Measurements from ENCODE around the gene ELMO1. TPM values are rescaled to one million over a fixed set of nuclear protein-coding genes. Genes with fewer than 3 reads are reported as not detected.
A peak's percentile ranks its signal among the peaks of the same experiment; 100 is the strongest.

ELMO1 gene
- total RNA-seq, 1 donor from 2014 or later, result 59.9 TPM

DNA sequence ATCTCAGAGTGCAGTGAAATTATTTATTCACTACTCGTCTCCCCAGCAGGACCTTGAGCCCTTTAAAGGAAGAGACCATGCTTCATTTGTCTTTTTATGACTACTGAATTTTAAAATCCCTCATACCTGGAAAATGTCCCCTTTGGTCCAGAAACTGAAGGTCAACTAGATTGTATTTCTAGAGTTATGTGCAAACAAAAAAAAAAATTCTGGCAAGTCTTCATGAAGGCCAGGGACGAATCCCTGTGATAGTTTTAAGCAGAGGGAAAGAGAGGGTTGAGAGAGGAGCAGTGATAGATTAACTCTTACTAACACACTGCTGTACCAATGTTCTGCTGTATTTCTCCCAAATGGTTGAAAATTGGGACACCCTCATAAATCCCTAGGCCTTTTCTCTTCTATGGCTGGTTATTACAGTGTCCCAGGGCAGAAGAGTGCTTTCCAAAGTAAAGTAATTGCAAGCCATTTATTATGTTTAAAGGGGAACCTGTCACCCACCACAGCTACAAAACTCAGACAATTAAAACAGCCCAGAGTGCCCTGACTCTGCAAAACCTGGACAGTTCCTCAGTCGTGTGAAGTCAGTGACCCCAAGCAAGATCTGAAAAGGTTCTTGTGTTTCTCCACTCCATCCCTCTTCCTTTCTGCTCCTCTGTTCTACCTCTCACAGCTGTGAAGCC, 541.6 kb downstream of the ELMO1 start:
- DNase-seq, result no peak

DNA sequence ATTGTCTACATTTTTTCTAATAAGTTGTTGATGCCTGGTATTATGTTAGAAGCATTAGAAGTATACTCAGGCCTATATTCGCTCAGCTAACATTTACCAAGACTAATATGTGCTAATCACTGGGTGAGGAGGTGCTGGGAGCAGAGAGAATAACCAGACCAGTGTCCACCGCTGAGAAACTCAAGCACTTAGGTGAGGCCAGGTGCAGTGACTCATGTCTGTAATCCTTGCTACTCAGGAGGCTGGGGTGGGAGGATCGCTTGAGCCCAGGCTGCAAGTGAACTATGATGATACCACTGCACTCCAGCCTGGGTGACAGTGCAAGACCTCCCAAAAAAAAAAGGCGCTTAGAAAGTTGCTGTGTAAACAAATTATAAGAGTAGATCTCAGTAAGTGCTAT, 542.2 kb downstream of the ELMO1 start:
- DNase-seq, result no peak

DNA sequence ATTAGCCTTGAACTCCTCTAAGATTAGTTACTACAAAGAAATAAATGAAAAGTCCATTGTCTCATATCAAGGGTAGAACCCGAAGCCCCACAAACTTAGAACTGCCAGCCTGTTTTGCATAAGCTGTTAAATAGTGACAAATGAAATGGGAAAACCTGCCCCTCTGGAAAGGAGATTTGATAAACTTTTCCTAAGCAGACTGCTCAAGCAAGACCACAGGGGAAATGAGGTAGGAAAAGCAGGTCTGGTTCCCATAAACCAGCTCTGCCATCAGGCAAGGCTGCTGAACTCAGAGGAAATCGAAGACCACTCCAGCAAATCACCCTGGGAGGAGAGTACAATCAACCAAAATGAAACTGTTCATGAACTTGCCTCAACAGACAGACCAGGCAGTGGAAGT, 542.8 kb downstream of the ELMO1 start:
- DNase-seq, result no peak

DNA sequence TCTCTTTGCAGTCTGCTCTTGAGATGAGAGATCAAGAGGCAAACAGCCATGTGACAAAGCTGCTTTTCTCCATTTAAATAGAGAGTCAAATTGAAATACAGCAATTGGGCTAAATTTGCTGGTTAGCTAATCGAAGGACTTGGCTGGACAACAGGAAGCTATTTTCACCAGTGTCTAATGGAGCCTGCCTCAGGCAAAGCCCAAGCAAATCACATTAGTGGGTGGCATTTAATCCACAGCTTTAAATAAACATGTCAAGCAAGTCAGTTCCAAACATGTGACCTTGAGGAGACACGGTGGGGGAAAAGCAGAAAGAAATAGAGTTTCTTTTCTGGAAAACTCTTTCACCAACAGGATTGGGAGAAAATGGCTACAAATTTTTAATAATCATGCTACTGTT, 543.9 kb downstream of the ELMO1 start:
- DNase-seq, result peak; percentile 27

DNA sequence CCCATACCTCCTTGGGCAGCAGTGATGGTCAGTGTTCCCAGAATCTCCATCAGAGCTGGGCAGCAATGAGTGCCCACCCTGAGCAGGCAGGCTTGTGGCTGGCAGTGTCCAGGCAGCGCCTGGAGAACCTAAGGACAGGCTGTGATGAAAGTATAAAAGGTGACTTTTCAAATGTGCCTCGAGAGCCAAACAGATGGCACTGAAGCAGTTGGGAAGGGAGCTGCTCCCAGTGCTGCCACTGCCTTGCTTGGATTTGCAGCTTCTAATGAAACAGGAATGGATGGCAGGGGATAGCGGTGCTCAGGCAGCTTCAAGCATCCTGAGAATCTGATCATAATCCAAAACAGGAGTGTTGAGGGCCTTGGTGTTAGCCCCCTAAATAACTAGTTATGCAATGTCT, 544.6 kb downstream of the ELMO1 start:
- no peak for DNase-seq

DNA sequence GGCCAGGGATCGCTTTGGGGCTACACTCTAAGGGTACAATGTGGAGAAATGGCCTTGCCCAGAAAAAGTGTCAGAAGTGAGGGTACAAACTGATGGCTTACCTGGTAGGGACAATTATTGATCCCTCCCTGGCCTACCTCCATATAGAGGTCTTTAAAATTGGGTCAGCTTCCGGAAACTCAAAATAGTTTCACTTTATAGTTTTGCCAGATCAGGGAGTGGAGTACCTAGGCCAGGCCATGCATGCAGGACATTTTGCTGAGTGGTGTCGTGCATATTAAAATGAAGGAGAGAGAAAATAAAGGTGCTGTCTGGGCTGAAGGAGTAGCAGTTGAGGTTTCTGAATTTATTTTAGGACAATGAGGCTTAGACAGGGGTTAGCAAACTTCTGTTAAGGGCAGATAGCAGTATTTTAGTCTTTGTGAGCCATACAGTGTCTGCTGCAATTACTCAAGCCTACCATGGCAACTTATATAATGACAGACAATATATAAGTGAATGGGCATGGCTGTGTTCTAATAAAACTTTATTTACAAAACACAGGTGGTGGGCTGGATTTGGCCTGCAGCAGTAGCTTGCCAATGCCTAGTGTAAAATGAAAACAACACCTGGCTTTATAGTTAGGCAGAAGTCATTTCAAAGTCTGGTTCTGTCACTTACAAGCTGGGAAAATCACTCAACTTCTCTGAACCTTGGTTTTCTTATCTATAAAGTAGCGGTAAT, 547.5 kb downstream of the ELMO1 start:
- DNase-seq, result no peak

DNA sequence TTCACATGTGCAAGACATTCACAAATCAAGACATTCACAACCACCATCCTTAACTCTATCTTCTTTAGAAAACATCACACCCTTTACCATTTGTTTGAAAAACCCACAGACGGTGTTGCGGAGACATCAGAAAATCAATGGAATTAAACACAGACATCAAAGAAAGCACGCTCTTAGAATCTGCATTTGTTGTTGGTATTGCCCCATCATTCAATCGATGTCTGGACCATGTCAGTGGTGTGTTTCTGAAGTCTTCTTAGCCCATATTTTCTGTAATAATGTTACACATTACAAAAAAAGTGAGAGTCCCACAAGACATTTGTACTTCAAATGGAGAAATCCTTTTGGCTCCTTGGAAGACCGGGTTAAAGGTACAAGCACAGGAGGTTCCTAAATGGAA, 550.5 kb downstream of the ELMO1 start:
- no peak for DNase-seq

DNA sequence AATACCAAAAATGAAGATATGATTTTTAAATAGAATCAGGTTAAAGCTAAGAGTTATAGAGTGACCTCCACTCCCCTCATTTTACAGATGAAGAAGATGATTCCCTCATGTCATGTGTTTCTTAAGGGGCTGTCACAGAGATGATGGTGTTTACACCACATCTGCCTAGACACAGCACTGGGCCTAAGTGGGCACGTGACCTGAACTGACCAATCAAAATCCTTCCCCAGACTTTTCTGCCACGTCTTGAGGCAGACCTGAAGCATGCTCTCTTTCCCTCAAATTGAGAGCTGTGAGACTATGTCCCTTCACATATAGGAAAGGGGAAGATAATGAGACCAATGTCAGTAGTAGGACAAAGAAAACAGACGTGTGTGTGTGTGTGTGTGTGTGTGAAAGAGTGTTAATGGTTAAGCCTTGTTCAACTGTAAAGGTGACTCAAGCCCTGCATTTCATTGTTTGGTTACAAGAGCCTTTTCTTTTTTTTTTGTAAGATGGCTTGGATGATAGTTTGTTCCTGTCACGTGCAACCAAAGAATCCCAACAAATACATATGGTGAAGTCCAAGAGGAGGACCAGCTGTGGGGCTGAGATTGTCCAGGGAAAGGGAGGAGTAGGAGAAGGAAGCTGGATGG, 551.6 kb downstream of the ELMO1 start:
- no peak for DNase-seq

DNA sequence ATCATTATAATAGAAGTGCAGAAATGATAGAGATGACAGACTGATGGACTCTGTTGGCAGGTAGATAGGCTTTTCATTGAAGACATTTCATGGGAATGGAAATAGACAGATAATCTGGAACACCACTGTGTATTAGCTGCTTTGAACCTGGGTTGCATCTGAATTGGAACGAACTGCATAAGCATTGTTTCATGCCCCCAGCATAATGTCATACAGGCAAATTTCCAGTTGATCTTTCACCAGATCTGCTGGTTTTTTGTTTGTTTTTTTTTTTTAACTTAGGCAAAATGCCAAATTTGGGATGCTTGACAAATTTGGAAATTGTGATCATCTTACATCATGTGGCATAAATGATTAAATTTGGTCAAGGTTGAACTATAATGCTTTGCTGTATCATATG, 552.2 kb downstream of the ELMO1 start:
- no peak for DNase-seq

DNA sequence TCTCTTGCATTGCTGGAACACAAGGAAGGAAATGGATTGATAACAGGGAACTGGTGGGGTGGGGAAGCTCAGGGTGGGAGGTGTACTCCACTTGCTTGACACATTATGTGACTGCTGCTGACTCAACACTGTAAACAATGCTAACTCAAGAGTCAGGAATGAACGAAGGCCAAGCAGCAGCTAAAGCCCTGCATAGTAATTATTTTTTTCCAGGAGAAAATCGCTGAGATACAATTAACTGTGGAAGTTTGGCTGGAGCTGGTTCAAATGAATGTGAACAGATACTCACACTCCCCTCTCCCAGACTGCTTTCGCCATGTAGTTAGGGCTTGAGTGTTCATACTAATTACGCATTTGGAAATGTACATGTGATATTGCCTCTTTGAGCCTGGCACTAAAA, 553.5 kb downstream of the ELMO1 start:
- DNase-seq, result no peak

DNA sequence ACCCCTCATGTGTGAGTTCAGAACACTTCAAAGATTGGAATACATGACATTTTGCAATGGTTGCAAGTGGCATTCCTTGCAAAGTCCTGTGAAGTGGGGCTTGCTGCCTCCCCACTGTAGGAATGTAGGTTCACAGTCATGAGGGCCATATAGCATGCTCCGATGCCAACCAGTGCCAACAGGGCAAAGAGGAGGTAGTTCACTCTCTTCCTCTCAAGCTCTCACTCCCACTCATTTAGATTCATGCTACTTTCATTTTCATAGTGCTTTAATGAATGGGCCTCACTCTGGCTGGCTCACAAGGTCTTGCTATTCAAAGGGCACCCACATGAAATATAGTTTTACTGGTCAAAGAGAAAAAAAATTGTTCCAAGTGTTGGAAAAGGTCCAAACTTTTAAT, 554.5 kb downstream of the ELMO1 start:
- no peak for DNase-seq

DNA sequence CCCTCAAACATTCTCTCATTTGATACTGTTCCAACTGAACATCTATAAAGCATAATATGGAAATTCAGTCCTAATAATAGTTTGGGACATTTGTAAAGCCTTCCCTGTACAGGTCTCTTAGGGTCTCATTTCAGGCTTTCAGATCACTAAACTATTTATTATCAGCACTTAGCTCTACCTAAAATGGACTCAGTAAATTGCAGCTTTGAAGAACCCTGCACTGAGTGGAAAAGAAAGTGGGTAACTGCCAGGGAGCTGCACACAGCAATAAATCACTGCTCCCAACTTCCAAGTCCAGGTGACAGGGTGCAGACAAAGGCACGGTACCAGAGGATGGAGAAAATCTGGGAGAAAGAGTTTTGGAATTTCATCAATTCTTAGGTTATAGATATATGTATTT, 559.5 kb downstream of the ELMO1 start:
- no peak for DNase-seq

DNA sequence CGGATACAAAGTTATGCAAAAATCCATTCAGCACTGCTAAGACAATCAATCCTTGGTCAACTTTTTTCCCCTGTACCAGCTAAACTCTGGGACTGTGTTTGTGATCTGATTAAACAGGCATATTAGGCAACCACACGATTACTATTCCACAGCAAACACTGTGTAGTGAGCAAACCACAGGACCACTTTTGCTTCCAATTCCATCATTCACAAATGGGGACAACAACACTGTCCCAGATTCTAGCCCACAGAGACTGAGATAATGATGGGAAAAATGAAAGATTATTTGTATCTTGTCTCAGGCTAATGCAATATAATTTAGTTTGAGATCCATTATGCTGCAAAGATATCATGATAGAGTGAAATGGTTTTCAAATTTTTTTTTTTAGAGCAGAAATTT, 560.7 kb downstream of the ELMO1 start:
- DNase-seq, result no peak

DNA sequence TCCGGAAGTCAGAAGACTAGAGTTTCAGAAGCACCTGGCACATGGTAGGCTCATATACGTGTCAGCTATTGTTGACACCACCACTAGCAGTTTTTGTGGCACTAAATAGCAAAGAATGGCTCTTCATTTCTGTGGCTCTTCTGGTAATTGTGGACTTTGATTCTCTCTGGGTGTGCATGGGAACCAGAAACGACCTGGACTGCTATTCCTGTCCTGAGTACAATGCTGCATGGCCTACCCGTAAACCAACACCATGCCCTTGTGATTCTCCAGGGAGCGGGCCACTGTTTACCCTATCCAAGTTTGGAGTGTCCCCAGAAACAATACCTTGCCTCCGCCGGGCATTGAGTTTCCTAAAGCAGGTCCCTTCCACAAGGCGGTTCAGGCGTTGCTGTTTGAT, 561.4 kb downstream of the ELMO1 start:
- no peak for DNase-seq

DNA sequence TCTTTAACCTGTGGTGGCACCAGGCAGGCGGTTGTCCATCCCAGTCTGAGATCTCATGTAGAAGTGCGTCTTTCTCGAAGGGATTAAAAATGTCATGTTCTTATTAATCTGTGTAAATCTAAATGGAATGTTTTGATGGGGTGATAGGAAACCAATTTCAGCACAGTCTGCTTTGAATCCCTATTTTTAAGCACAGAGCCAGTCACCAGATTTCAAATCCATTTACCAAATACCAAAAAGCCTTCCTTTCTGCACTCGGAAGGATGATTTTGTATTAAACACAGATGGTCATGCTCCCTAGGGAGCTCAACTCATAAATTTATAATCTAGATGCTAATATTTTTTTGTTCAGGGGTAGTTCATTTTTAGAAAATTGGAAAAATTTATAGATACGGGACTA, 563.8 kb downstream of the ELMO1 start:
- no peak for DNase-seq

DNA sequence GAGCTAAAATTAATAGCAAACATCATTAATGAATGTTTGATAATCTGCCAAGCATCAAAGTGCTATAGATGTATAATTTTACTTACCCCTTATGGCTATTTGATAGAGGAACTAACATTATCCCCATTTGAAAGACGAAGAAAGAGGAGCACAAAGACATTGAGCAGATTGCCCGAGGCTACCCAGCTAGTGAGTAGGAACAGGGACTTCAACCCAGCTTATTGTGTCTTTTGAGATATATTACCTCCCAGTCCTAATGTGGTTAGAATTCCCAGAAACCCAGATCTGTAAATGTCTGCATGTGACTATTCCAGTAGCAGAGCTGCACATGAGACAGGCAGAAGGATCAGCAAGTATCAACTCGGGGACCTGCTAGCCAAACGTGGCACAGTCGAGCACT, 564.3 kb downstream of the ELMO1 start:
- no peak for DNase-seq

DNA sequence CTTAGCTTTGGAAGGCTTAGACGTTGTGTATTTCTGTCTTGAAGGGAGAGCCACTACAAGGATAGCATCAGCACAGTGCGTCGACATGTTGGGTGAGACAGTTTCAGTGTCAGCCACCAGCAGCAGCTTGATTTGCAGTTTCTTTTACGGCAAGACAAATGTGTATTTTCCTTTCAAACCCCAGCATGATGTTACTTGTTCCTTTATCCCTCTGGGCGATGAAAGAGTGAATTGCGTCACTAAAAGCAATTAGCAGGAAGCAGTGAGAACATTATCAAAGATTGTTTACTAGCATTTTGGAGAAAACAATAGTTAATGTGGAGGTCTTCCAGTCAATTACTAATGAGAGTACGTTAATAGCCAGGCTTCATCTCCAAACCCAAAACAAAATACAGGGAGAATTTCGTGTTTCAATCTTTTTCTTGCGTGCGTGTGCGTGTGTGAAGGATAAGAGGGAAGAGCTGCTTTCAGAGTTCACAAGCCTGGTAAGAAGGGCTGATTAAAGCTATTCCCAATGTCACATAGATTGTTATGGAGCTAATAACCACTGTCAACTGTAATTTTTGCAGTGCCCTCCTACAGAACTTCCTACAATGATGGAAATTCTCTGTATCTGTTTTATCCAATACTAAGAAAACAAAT, 567.3 kb downstream of the ELMO1 start:
- peak; percentile 40 for DNase-seq

DNA sequence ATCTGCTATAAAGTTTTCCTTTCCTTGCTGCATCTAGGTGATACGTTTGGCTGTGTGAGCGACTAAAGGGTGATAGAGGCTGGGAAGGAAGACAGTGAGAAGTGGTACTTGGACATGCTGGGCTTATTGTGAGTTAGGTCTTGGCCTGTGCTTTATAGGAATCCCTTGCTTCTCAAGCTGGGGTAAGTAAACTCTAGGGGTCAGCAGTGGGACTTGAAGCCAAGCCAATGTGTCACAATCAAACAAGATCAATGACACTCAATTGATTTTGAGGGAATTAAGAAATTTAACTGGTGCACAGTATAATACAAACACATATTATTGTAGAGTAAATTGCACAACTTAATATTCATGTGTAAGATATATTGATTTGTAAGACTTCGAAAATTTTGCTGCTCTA, 568.6 kb downstream of the ELMO1 start:
- DNase-seq, result no peak

DNA sequence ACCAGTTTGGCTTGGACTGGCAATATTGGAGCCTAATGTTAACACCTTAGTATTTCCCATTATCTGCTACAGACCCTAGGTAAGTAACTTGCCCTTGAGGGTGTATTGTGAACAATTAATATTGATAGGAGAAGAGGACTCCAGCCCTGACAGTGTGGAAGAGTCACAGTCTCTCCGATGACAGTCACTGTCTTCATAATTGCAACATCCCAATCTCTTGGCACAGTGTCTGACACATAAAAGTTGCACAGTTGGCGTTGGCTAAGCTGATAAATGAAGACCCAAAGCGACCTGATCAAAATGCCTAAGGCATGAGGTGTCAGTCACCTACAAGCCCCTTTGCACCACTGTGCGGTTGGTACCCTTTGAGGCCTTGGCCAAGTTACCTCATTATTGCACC, 569.6 kb downstream of the ELMO1 start:
- no peak for DNase-seq

DNA sequence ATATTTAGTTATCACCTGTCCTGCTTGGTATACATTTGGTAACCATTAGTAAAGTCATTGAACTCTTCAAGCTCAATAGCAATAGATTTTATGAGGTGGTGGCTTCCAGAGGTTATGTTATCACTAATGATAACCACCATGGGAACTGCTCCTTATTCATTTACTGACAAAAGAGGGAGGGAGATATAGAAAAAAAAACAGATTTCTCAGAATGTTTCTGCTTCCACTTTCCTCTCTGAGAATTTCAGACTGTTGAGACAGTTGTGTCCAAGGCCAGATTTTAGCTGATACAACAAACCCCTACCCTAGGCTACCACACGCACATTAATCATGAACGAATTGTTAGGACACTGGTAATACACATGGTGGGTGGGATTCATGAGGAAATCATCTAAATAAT, 570.4 kb downstream of the ELMO1 start:
- no peak for DNase-seq

DNA sequence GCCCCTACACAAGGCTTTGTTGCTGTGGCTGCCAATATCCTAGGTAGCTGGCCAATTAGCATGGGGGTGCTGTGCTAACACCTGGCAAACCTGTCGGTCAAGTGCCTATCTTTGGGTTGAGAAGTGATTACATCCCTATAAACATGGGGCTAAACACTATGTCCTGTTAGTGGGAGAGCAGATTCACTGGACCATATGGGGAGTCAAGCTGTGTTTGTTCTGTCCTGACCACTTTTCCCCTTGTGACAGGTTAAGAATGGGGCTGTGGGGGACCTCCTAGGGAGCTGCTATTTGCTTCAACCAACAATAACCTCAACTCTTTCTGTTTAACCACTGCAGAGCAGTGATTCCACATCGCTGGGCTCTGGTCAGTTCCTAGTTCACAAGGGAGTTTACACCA, 572.9 kb downstream of the ELMO1 start:
- no peak for DNase-seq

DNA sequence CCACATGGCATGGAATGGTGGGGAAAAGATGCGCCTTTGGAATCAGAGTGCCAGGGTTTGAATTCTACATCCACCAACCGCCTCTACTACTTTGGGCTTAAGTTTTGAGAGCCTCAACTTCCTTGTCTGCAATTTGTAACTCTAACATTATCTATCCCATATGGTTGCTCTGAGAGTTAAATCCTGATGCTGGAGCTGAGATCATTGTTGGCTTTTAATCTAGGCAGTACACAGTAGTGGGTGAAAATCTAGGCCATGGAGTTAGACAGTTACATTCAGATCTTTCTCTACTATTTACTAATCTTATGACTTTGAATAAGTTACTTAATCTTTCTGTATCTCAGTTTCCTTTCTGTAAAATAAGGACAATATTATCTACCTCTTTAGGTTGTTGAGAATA, 574.6 kb downstream of the ELMO1 start:
- no peak for DNase-seq

DNA sequence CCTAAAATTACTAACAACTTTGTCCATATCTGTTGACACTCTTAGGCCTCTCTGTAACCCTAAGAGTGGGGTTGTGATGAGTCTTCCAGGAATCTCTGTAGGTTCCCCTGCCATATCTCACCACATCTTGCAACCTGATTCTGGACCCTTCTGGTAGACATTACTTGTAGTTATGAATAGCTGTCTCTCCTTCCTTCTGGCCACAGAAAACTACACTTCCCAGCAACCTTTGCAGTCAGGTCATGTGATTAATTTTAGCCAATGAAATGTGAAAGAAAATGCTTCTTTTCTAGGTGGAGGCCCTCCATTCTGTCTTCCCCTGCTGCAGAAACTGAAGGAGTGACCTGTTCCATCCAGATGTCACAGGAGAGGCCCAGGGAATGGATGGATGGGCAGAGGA, 576.8 kb downstream of the ELMO1 start:
- DNase-seq, result no peak

Data from tongue (tissue), 2 donors.